SK-N-SH (cell line): Measurements from ENCODE around the gene NLRC5. TPM values are rescaled to one million over a fixed set of nuclear protein-coding genes. Genes with fewer than 3 reads are reported as not detected.
A peak's percentile ranks its signal among the peaks of the same experiment; 100 is the strongest.

Experiments
- CTCF ChIA-PET: fragments of 300-600, 350-600 bp; formaldehyde crosslinking; extraction: SDS; loops from one replicate; lab custom pipeline; 2021; lab: Yijun Ruan, JAX
- POLR2A ChIA-PET: fragments of 350-600 bp; sonication (Branson Sonifier 250); formaldehyde crosslinking; extraction: SDS; loops from one replicate; lab custom pipeline; 2020; ENCODE audit warnings: antibody characterized with exemption, inconsistent platforms; lab: Yijun Ruan, JAX
- DNase-seq: peaks from one replicate; pipeline ENCODE4 v3.0.0; 2012
- H2AFZ ChIP-seq: fragments of 200-600 bp; sonication (generic); 2 replicates; pipeline ENCODE4 v1.8.1; 2016; ENCODE audit warnings: antibody characterized with exemption, mild to moderate bottlenecking, low read depth
- H3F3A ChIP-seq: fragments of 200-600 bp; sonication (generic); replicated peaks from 2 replicates; pipeline ENCODE3; 2016; ENCODE audit warnings: antibody characterized with exemption, mild to moderate bottlenecking; ENCODE audit not compliant: insufficient read depth
- H3K27ac ChIP-seq, 2 experiments: fragments of 200-500 bp in 1 of 2; fragments of 200-600 bp in 1 of 2; sonication (Bioruptor generic) in 1 of 2; sonication (generic), shearing (Covaris generic) in 1 of 2; 2 replicates each; pipeline versions ENCODE4 v1.5.1 to v1.6.1; 2014 to 2016; ENCODE audit warnings: low read depth in 2 of 2, inconsistent platforms in 1 of 2, low read length in 1 of 2, mild to moderate bottlenecking in 1 of 2, mixed read lengths in 1 of 2
- H3K27me3 ChIP-seq: fragments of 200-600 bp; sonication (generic), shearing (Covaris generic); 2 replicates; pipeline ENCODE4 v1.6.1; 2016; ENCODE audit warnings: mixed run types; ENCODE audit not compliant: insufficient read depth
- H3K36me3 ChIP-seq, 2 experiments: fragments of 200-500 bp in 1 of 2; fragments of 200-600 bp in 1 of 2; sonication (Bioruptor generic) in 1 of 2; sonication (generic) in 1 of 2; replicated peaks in 1 of 2; 2 replicates each; pipeline versions ENCODE3 to v1.5.1; 2014 to 2016; ENCODE audit warnings: low read length in 1 of 2, mild to moderate bottlenecking in 1 of 2; ENCODE audit not compliant: insufficient read depth in 2 of 2, control insufficient read depth in 1 of 2
- H3K4me1 ChIP-seq, 2 experiments: fragments of 200-500 bp in 1 of 2; fragments of 200-600 bp in 1 of 2; sonication (Bioruptor generic) in 1 of 2; sonication (generic), shearing (Covaris generic) in 1 of 2; 2 replicates each; pipeline versions ENCODE4 v1.5.1 to v1.6.1; 2014 to 2016; ENCODE audit warnings: low read depth in 1 of 2, low read length in 1 of 2, mixed run types in 1 of 2; ENCODE audit not compliant: insufficient read depth in 2 of 2, control insufficient read depth in 1 of 2
- H3K4me2 ChIP-seq: fragments of 200-600 bp; sonication (generic), shearing (Covaris generic); 2 replicates; pipeline ENCODE4 v1.6.1; 2017; ENCODE audit warnings: mixed run types
- H3K4me3 ChIP-seq, 2 experiments: fragments of 200-500 bp in 1 of 2; fragments of 200-600 bp in 1 of 2; sonication (Bioruptor generic) in 1 of 2; sonication (generic), shearing (Covaris generic) in 1 of 2; 2 replicates each; pipeline versions ENCODE4 v1.5.1 to v1.8.1; 2014 to 2016; ENCODE audit warnings: low read depth in 2 of 2, inconsistent platforms in 1 of 2, low read length in 1 of 2, mild to moderate bottlenecking in 1 of 2, mixed read lengths in 1 of 2, moderate library complexity in 1 of 2
- H3K79me2 ChIP-seq: fragments of 200-600 bp; sonication (generic); 2 replicates; pipeline ENCODE4 v1.8.1; 2017; ENCODE audit warnings: mild to moderate bottlenecking; ENCODE audit not compliant: insufficient read depth
- H3K9ac ChIP-seq: fragments of 200-600 bp; sonication (generic); 2 replicates; pipeline ENCODE4 v1.6.1; 2017; ENCODE audit warnings: mixed run types
- H3K9me2 ChIP-seq: fragments of 200-600 bp; sonication (generic); 2 replicates; pipeline ENCODE4 v1.6.1; 2017; ENCODE audit warnings: mixed run types
- H3K9me3 ChIP-seq: fragments of 200-600 bp; sonication (generic); 2 replicates; pipeline ENCODE4 v1.6.1; 2017; ENCODE audit warnings: mixed run types, mild to moderate bottlenecking, moderate library complexity
- H4K20me1 ChIP-seq: fragments of 200-600 bp; sonication (generic); 2 replicates; pipeline ENCODE4 v1.6.1; 2017; ENCODE audit warnings: mild to moderate bottlenecking, mixed run types; ENCODE audit not compliant: insufficient read depth
- ELF1 ChIP-seq: IDR thresholded peaks from 2 replicates; pipeline ENCODE4 v1.4.0; 2012
- FOSL2 ChIP-seq: IDR thresholded peaks from 2 replicates; pipeline ENCODE4 v1.4.0; 2012; ENCODE audit warnings: low read depth, mild to moderate bottlenecking, moderate library complexity, borderline replicate concordance
- FOXM1 ChIP-seq: IDR thresholded peaks from 2 replicates; pipeline ENCODE4 v1.4.0; 2012; ENCODE audit warnings: low read depth, mild to moderate bottlenecking
- GATA2 ChIP-seq: sonication (generic); formaldehyde crosslinking; IDR thresholded peaks from 2 replicates; pipeline ENCODE4 v1.5.0; 2020; ENCODE audit warnings: mild to moderate bottlenecking, missing genetic modification reagents
- JUND ChIP-seq: IDR thresholded peaks from 2 replicates; pipeline ENCODE4 v1.4.0; 2012
- MXI1 ChIP-seq: IDR thresholded peaks from 2 replicates; pipeline ENCODE4 v1.6.1; 2012; ENCODE audit warnings: mild to moderate bottlenecking, low read depth, low read length, improper control_type of control experiment
- NFIC ChIP-seq: IDR thresholded peaks from 2 replicates; pipeline ENCODE4 v1.4.0; 2012; ENCODE audit warnings: borderline replicate concordance
- NRF1 ChIP-seq: IDR thresholded peaks from 2 replicates; pipeline ENCODE4 v1.6.1; 2012; ENCODE audit warnings: low read depth, mild to moderate bottlenecking, low read length
- POLR2AphosphoS5 ChIP-seq: IDR thresholded peaks from 2 replicates; pipeline ENCODE4 v1.6.1; 2012; ENCODE audit warnings: low read depth, low read length
- RAD21 ChIP-seq: IDR thresholded peaks from 2 replicates; pipeline ENCODE4 v1.6.1; 2012; ENCODE audit warnings: mild to moderate bottlenecking, low read length
- REST ChIP-seq: IDR thresholded peaks from 2 replicates; pipeline ENCODE4 v1.6.1; 2012; ENCODE audit warnings: mild to moderate bottlenecking, low read depth, low read length, moderate library complexity
- RFX5 ChIP-seq: IDR thresholded peaks from 2 replicates; pipeline ENCODE4 v1.6.1; 2012; ENCODE audit warnings: mild to moderate bottlenecking, improper control_type of control experiment, low read length
- RXRA ChIP-seq: IDR thresholded peaks from 2 replicates; pipeline ENCODE4 v1.4.0; 2012; ENCODE audit warnings: low read depth, mild to moderate bottlenecking, borderline replicate concordance
- SIN3A ChIP-seq: IDR thresholded peaks from 2 replicates; pipeline ENCODE4 v1.6.1; 2012; ENCODE audit warnings: low read depth, mild to moderate bottlenecking, low read length, moderate library complexity, borderline replicate concordance
- TAF1 ChIP-seq: IDR thresholded peaks from 2 replicates; pipeline ENCODE4 v1.6.1; 2012; ENCODE audit warnings: low read depth, mild to moderate bottlenecking, low read length, moderate library complexity, borderline replicate concordance
- USF1 ChIP-seq: IDR thresholded peaks from 2 replicates; pipeline ENCODE4 v1.4.0; 2012; ENCODE audit warnings: low read depth, borderline replicate concordance
- USF2 ChIP-seq: fragments of 150-350 bp; IDR thresholded peaks from 2 replicates; pipeline ENCODE4 v1.6.1; 2017; ENCODE audit warnings: antibody characterized with exemption, low read length, low read depth, borderline replicate concordance
- ZBTB33 ChIP-seq: IDR thresholded peaks from 2 replicates; pipeline ENCODE4 v1.4.0; 2012; ENCODE audit warnings: low read depth, borderline replicate concordance
- WGBS: methylation state at CpG from one replicate; pipeline ENCODE4 v1.1.6; 2017; ENCODE audit warnings: low lambda C conversion rate; 5-methylcytosine and 5-hydroxymethylcytosine counted together
- polyA plus RNA-seq, 3 experiments: library from polyadenylated mRNA; depleted of rRNA; stranded (reverse); fragments of >200 nt; gene quantifications; 2 replicates each; pipeline ENCODE4 v1.2.3, GENCODE V29; 2012

NLRC5 gene
- polyA plus RNA-seq, 1 of the 3 experiments (the other 2 are of a cell fraction) = 6.5 TPM

GRCh38 chr16:57071831-57072582 is 82.7 kb downstream of the NLRC5 start (continued):
- TF ChIP-seq REST (no peak), RAD21 (no peak), RFX5 (no peak)

GRCh38 chr16:57072616-57073275 is 83.4 kb downstream of the NLRC5 start:
- no peak for DNase-seq
- Histone ChIP-seq H4K20me1 (no peaks in the 10 kb centered on the region), H3K9me2 (no peaks in the 10 kb centered on the region), H3K27ac (peak overlapping the region in 1 of 2 experiments; percentile 49; a peak in 2 of 4 replicates), H3K9ac (no peak overlapping the region), H2AFZ (no peak overlapping the region), H3F3A (peaks cover 10% of the 10 kb centered on the region), H3K4me1 (peaks cover 0 to 4% of the 10 kb centered on the region in 2 experiments; a peak in 1 of 4 replicates), H3K4me3 (no peak overlapping the region), H3K4me2 (peak overlapping the region; percentile 15; the same call in 1 of the 2 replicates), H3K79me2 (no peaks in the 10 kb centered on the region), H3K9me3 (no peaks in the 10 kb centered on the region), H3K36me3 (no peaks in the 10 kb centered on the region), H3K27me3 (no peaks in the 10 kb centered on the region)
- ChIA-PET CTCF (interaction anchor here (0.8 to 2.4 kb wide), 4 partner anchors 11 to 20 kb away, joined by 3 to 19 read pairs (median 6); partner anchors contain the start of gene CPNE2), POLR2A (interaction anchor here (0.6 to 0.9 kb wide), 2 partner anchors 11 to 586 kb away, joined by 3 read pairs; no protein-coding TSS in a partner anchor)
- WGBS = 56% methylated on average over 8 of the region's 8 CpGs
- no peak for TF ChIP-seq RXRA
- TF ChIP-seq ZBTB33 = no peak
- TF ChIP-seq FOXM1 = no peak
- TF ChIP-seq JUND = no peak
- no peak for TF ChIP-seq ELF1
- TF ChIP-seq NFIC = no peak
- no peak for TF ChIP-seq USF1
- no peak for TF ChIP-seq NRF1
- no peak for TF ChIP-seq GATA2
- no peak for TF ChIP-seq USF2
- TF ChIP-seq REST = no peak
- no peak for TF ChIP-seq POLR2AphosphoS5
- no peak for TF ChIP-seq TAF1
- no peak for TF ChIP-seq RAD21
- no peak for TF ChIP-seq SIN3A
- TF ChIP-seq MXI1 = no peak
- no peak for TF ChIP-seq FOSL2
